ENCODE measurements around the gene ASCC2. TPM values are rescaled to one million over a fixed set of nuclear protein-coding genes. Genes with fewer than 3 reads are reported as not detected.
"Not testable (repeated sequence)": the region's sequence is repeated elsewhere in the genome, so short reads cannot be mapped to it uniquely, and the experiment has no call there.

Gene ASCC2
- total RNA-seq, 1 donor from 2014 or later = 44.6 TPM

- DNase-seq (ENCODE audit: low read depth, low spot score) = no peak
- Mint-ChIP-seq H3K4me1 (peaks cover 14% of the 10 kb centered on the region), H3K9me3 (no peaks in the 10 kb centered on the region), H3K27me3 (ENCODE audit: low read depth) (no peaks in the 10 kb centered on the region), H3K36me3 (ENCODE audit: low read depth) (no peaks in the 10 kb centered on the region), H3K27ac (ENCODE audit: unreplicated experiment) (no peak overlapping the region), H3K4me3 (no peak overlapping the region)
- TF ChIP-seq CTCF (conservative IDR thresholded peaks at IDR 0.05) = no peak
These were observed 4.1 kb upstream of the ASCC2 start for GRCh38 chr22:29842172-29842571.

- no peak overlapping the region for H3K27ac Mint-ChIP-seq (ENCODE audit: unreplicated experiment)
- peaks cover 27% of the 10 kb centered on the region for H3K4me1 Mint-ChIP-seq
- no peak overlapping the region for H3K4me3 Mint-ChIP-seq
- no peaks in the 10 kb centered on the region for H3K9me3 Mint-ChIP-seq
- H3K36me3 Mint-ChIP-seq (ENCODE audit: low read depth) = no peaks in the 10 kb centered on the region
- H3K27me3 Mint-ChIP-seq (ENCODE audit: low read depth) = no peaks in the 10 kb centered on the region
- no peak for DNase-seq (ENCODE audit: low read depth, low spot score)
- no peak for TF ChIP-seq CTCF (conservative IDR thresholded peaks at IDR 0.05)
These were observed 2.4 kb upstream of the ASCC2 start for GRCh38 chr22:29840498-29840897.

- Mint-ChIP-seq H3K9me3 (no peaks in the 10 kb centered on the region), H3K27me3 (ENCODE audit: low read depth) (no peaks in the 10 kb centered on the region), H3K4me1 (peaks cover 27% of the 10 kb centered on the region), H3K36me3 (ENCODE audit: low read depth) (no peaks in the 10 kb centered on the region), H3K27ac (ENCODE audit: unreplicated experiment) (no peak overlapping the region), H3K4me3 (peak overlapping the region; percentile 89)
- no peak for TF ChIP-seq CTCF (conservative IDR thresholded peaks at IDR 0.05)
- DNase-seq (ENCODE audit: low read depth, low spot score) = no peak
These were observed 965 bp upstream of the ASCC2 start for GRCh38 chr22:29839039-29839438.

GRCh38 chr22:29838599-29838956 lies 504 bp upstream of the ASCC2 start:
- peak overlapping the region; percentile 51 for H3K27ac Mint-ChIP-seq (ENCODE audit: unreplicated experiment)
- no peaks in the 10 kb centered on the region for H3K9me3 Mint-ChIP-seq
- peak overlapping the region; percentile 89 for H3K4me3 Mint-ChIP-seq
- no peak for TF ChIP-seq CTCF (conservative IDR thresholded peaks at IDR 0.05)
- no peaks in the 10 kb centered on the region for H3K27me3 Mint-ChIP-seq (ENCODE audit: low read depth)
- peaks cover 27% of the 10 kb centered on the region for H3K4me1 Mint-ChIP-seq
- no peak for DNase-seq (ENCODE audit: low read depth, low spot score)
- H3K36me3 Mint-ChIP-seq (ENCODE audit: low read depth) = no peaks in the 10 kb centered on the region

- H3K9me3 Mint-ChIP-seq; H3K27ac Mint-ChIP-seq (ENCODE audit: unreplicated experiment); DNase-seq (ENCODE audit: low read depth, low spot score); H3K27me3 Mint-ChIP-seq (ENCODE audit: low read depth); H3K36me3 Mint-ChIP-seq (ENCODE audit: low read depth): not testable (repeated sequence)
- Mint-ChIP-seq H3K4me1 (peaks cover 27% of the 10 kb centered on the region), H3K4me3 (peak overlapping the region; percentile 89)
These were observed 1.2 kb downstream of the ASCC2 start for GRCh38 chr22:29836791-29837370.

GRCh38 chr22:29834046-29834445 lies 4.0 kb downstream of the ASCC2 start:
- no peaks in the 10 kb centered on the region for H3K27me3 Mint-ChIP-seq (ENCODE audit: low read depth)
- no peak for DNase-seq (ENCODE audit: low read depth, low spot score)
- H3K9me3 Mint-ChIP-seq = no peaks in the 10 kb centered on the region
- H3K36me3 Mint-ChIP-seq (ENCODE audit: low read depth) = no peaks in the 10 kb centered on the region
- peaks cover 27% of the 10 kb centered on the region for H3K4me1 Mint-ChIP-seq
- H3K27ac Mint-ChIP-seq (ENCODE audit: unreplicated experiment) = no peak overlapping the region
- TF ChIP-seq CTCF (conservative IDR thresholded peaks at IDR 0.05) = no peak
- H3K4me3 Mint-ChIP-seq = peak overlapping the region; percentile 5
